ENCODE measurements around the gene CDCA4.
"Not testable (repeated sequence)": the region's sequence is repeated elsewhere in the genome, so short reads cannot be mapped to it uniquely, and the experiment has no call there.

CDCA4 gene

GRCh38 chr14:105020815-105021655 is at the start of gene CDCA4:
CDCA4 (minus strand) TSS chr14:105021083; CDS start chr14:105011929, 9,154 bp downstream.
- peak; percentile 97 for DNase-seq

DNA sequence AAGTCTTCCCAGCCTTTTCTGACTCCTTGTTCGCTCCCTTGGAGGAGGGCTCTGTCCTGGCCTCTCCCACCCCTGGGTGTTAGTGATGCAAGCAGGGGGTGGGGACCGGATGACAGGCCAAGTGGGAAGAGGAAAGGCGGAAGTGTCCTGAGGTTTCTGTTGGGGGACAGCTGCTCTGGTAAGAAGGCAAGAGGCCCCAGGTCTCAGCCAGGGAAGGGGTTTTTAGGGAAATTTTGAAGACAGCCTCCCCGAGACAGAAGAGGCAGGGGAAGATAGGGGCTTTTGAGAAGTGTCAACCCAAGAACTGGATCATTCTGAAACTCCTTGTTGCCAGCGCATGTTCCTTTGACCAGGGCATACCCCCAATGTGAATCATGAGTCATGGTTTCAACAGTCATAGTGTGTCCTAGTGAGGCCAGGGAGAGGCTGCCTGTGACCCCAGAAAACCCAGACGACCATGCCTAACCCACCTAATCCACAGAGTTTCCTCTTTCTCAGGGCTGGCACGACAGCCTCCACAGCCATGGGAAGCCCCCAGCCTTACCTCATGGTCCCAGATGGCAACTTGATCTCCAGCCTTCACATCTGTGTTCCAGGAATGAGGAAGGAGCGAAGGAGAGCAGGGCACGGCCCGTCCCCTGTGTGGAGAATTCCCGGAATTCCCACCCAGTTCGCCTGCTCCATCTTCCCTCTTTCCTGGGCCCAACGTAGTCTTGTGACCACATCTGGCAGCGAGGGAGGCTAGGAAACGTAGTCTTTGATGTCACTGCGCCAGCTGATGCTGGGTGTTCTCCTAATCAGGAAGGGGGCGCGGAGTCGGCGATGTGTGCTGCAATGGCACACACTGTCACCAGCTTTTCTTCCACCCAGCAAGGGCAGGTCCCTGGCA is 49.2 kb upstream of the CDCA4 start:
- DNase-seq, result peak; percentile 47

GRCh38 chr14:105069522-105069870 is 48.6 kb upstream of the CDCA4 start:
- DNase-seq, result no peak

GRCh38 chr14:105068818-105069217 is 47.9 kb upstream of the CDCA4 start:
- no peak for DNase-seq

GRCh38 chr14:105067969-105068301 is 47.1 kb upstream of the CDCA4 start:
- DNase-seq, result no peak

DNA sequence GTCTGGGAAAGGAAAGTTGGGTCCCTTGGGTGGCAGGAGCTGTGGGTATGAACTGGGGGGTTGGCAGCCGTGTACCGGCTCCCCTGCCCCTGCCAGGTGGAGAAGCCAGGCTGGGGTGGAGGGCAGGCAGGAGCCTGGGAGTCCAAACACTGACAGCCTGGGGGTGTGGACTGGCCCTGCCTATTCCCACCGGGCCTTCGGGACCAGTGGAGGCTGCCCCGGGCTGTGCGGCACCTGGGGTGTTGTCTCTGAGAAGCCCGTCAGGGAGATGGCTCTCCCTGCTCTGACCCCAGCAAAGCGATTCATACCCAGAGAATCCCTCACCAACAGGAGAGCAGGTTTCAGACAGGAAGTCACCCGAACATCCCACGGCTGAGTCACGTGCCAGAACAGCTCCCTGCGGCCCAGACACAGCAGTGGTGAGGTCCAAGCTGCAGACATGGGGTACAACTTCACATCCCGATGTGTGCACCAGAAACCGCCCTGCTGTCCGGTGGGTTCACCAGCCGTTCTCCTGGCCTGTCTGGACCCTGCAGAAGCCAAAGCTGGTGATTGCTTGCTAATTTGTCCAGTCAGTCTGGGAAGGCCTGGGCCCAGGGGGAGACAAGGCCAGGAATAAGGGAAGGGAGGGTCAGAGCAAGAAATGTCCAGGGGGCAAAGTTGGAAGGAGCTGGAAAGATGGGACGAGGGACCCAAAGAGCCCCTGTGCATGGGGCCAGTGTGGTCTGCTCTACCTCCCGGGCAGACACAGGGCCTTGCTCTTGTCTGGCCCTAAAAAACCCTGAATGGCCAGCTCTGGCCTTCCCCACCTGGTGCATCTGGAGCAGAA is 46.5 kb upstream of the CDCA4 start:
- DNase-seq, result peak; percentile 61

DNA sequence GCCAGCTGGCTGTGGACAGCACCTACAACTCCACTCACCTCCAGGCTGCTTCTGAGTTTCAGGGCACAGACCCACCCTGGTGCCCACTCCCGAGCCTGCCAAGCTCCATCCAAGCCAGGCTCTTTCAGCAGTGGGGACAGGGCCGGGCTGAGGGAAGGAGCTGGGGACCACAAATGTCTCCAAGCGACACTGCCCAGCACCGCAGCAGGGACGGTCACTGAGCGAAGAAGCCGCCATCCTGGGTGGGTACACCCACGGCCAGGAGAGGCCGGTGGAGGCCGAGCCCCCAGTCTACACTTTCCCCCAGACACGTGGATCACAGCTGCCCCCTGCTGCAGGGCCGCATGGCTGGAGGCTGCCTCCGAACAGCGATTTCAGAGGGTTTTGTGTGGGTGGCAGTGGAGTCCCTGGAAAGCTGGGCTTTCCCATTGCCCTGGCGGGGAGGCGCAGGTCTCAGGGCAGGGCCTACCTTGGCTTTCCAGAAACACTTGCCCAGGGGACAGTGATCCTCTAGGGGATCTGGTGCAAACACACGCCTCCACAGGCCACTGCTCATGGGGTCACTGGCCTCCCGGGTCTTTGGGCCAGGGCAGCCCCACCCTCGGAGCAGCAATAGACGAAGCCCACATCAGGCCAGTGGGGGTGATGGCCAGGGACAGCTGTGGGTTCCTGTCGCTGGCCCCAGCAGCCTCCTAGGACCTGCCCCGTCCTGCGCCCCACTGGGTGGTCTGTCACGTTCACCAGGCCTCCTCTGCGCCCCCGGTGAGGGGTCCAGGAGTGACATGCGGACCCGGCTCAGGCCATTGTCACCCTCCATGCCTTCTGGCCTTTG is 45.6 kb upstream of the CDCA4 start:
- no peak for DNase-seq

- DNase-seq, result peak; percentile 98
These were observed 44.7 kb upstream of the CDCA4 start, which contains the start of gene GPR132 for GRCh38 chr14:105065280-105066228. GPR132 (minus strand) TSS chr14:105065430; CDS start chr14:105055420, 10,010 bp downstream.

- DNase-seq, result peak; percentile 42
These were observed 43.8 kb upstream of the CDCA4 start for GRCh38 chr14:105064721-105065143.

DNA sequence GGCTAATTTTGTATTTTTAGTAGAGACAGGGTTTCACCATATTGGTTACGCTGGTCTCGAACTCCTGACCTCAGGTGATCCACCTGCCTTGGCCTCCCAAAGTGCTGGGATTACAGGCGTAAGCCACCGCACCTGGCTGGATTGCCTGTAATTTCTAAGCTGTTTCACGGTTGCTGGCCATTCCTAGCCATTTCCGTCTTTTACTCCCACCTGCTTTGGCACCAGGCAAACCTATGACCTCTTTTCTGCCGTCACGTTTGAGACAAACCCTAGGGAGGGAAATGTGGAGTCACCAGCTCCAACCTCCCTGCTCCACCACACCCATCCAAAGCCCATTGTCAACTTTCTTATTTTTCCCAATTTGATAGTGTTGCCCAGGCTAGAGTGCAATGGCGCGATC is 43.1 kb upstream of the CDCA4 start:
- no peak for DNase-seq

- not testable (repeated sequence) for DNase-seq
These were observed 42.6 kb upstream of the CDCA4 start for GRCh38 chr14:105063506-105063905.

DNA sequence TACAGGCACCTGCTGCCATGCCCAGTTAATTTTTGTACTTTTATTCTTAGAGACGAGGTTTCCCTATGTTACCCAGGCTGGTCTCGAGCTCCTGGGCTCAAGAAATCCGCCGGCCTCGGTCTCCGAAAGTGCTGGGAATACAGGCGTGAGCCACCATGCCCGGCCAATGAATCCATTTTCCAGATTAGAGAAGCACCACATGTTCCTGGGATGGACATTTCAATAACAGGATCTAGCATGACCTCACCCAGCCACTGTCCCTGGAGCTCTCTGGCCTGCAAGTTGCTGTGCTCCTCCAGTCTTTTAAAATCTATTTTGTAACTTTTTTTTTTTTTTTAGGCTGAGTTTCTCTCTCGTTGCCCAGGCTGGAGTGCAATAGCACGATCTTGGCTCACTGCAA is 42.2 kb upstream of the CDCA4 start:
- DNase-seq, result no peak

DNA sequence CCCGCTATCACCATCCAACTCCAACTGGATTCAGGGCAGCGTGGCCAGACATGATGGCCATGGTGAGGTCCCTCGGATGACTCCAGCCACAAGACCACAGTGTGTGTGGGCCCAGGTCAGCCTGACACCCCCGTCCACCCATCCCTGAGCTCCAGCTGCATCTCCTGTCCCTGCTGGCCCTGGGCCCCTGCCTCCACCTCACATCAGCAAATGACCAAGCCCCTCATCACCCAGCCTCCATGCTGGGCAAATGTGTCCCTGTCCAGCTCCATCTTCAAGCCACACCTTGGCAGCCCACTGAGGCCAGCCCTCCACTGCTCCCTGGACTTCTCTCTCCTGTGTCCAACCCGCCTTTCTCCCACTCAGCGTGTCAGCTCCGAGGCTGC is 41.2 kb upstream of the CDCA4 start:
- DNase-seq, result no peak

DNA sequence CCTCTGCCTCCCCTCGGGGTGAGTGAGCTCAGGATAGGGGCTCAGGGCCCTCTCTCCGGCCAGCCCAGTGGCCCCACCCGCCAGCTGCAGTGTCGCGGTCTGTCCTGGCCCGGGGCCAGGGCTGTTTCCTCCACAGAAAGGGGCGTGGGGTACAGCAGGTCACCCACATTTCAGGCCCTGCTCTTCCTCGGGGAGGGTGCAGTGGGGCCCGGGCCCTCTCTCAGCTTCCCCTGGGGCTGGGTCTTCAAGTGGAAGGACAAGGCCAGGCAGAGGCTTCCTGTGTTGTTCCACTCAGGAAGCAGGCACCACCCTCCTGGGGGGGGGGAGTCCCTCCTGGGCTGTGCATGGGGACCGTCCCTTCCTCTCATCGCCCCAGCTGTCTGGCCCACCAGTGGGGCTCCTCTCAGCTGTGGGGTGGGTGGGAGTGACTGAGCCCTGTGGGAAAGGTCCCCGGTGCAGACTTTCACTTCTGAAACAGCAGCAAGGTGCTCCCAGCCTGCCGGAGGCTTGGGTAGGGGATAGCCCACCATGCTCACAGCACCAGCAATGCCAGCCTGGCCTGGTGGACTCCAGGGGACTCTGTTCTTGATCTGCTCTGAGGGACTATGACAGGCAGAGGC is 40.7 kb upstream of the CDCA4 start:
- DNase-seq, result peak; percentile 43

DNA sequence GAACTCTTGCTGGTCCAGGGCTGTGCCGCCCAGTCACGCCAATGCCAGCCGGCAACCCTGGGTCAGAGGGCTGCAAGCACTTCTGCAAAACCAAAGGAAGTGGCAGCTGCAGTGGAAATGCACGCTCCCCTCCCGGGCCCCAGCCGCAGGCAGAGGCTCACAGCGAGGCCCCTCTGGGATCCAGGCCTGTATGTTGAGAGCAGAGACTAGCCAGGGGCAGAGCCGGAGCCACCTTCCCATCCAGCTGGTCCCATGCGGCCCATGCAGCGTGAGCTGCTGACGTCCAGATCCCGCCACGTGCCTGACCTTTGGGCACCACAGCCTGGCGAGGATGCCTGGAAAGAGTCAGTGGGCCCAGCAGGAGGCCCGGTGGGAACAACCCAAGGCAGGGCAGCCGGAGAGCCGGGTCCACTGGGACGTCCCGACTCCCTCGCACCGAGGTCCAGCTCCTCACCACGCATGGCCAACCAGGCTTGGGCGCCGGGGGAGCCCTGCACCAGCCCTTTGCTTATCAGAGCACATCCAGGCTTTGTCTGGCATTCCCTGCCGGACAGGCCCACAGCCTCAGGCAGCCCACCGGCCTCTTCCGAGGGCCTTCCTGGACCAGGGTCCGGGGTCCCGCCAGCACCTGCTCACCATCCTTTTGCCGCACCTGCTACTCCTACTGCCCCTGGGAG is 40.0 kb upstream of the CDCA4 start:
- peak; percentile 35 for DNase-seq

DNA sequence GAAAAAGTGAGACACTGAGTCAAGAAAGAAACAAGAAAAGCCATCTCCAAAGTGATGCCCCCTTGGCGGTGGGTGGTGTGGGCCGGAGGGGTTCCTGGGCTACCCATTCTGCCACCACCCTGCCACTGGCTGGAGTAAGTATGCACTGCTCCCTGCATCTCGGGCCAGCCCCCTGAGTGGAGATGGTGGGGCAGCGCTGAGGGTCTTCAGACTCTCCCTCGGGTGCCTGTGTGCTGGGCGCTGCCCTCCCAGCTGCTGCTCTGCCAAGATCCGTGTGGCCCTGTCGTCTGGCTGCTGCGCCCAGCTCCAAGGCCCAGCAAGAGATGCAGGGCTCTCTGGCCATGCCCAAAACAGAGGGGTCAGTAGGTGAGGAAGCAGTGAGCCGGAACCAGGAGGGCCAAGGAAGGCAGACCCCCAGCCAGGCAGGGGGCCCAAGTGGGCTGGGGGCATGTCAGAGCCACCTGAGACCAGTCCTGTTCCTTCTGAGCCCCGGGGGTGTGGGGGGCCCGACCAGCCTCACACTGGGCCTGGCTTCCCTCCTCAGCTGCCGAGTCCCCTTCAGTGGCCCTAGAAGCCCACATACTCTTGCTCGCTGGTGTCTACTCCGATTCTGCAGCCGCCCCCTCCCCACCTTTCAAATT is 39.2 kb upstream of the CDCA4 start:
- no peak for DNase-seq

DNA sequence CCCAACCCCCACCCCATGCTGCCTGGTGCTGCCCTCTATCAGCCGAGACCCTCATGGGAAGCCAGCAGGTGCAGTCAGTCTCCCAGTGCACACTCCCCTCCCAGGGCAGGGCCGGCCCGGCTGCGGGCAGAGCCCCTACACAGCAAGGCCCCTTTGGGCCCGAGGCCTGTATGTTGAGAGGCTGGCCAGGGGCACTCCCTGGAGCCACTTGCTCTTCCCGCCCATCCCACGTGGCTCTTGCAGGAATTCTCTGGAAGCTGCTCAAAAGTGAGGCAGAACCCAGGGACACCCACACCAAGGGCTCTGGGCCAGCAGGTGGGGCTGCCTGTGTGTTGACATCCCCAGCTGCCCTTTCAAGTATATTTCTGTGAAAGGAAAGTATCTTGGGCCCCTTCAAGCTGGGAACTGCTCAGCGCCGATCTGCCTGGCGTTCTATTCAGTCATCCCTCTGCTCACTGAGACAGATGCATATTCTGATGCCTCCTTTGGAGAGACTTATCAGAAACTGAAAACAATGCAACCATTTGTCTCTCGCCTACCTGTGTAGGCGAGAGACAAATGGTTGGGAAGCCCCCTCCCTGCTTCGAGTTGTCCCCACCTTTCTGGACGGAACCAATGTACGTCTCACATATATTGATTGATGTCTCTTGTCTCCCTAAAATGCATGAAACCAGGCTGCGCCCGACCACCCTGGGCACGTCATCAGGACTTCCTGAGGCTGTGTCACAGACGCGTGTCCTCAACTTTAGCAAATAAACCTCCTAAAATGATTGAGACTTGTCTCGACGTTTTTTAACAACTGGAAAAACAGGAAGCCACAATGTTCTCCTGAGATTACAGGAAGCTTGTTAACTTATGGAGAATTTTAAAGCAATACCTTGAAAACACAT is 38.4 kb upstream of the CDCA4 start:
- DNase-seq, result peak; percentile 59

DNA sequence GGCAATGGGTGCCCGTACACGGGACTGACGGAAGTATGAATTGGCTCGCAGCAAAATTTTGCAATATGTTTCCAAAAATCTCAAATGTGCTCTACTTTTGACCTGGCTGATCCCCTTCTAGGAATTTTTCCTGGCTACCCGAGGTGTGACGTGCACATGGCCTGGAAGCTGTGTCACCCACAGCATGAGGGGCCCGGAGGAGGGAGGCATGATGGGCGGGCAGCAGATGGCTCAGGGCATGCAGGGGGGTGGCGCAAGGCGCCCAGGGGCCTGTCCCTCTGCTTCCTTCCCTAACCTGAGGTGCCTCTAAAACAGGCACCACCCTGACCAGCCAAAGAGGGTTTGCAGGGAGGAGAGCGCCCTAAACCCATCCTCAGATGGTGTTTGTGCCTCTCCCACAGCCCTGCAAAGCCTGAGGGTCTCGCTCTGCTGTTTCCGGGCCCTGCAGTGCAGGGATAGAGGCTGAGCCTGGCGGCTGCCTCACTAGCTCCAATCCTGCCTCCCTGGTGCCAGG is 37.7 kb upstream of the CDCA4 start:
- DNase-seq, result no peak

Data from CD4-positive, alpha-beta T cell treated with Interleukin-4 for 4 hours (primary cell).